ENCODE data around the gene LIPE. TPM values are rescaled to one million over a fixed set of nuclear protein-coding genes. Genes with fewer than 3 reads are reported as not detected.

The LIPE gene
- polyA plus RNA-seq, 1 donor (not counting 4 experiments of a cell fraction or from before 2014, with no cell fraction given): 6.1 TPM

GRCh38 chr19:42396381-42397262 is 30.6 kb downstream of the LIPE start:
- Histone ChIP-seq H2AFZ (ENCODE audit: control insufficient read depth, low read length) (peak overlapping the region; percentile 95), H3K27me3 (ENCODE audit: control insufficient read depth, extremely low read depth, insufficient read depth, low read length) (peaks cover 5% of the 10 kb centered on the region), H3K36me3 (ENCODE audit: control insufficient read depth in 2 of 2, extremely low read depth in 1 of 2, insufficient read depth in 2 of 2, low read length in 2 of 2) (no peaks in the 10 kb centered on the region), H3K27ac (ENCODE audit: control insufficient read depth, insufficient read depth, low read length) (peak overlapping the region; percentile 99), H3K4me1 (ENCODE audit: control insufficient read depth, extremely low read depth, insufficient read depth, low read length) (peaks cover 23% of the 10 kb centered on the region), H3K79me2 (ENCODE audit: control insufficient read depth, insufficient read depth, low read length) (peaks cover 9% of the 10 kb centered on the region), H3K9ac (ENCODE audit: control insufficient read depth, extremely low read depth, insufficient read depth, low read length) (peak overlapping the region; percentile 94), H3K9me3 (ENCODE audit: control insufficient read depth, low read depth, low read length) (no peaks in the 10 kb centered on the region), H3K4me3 (ENCODE audit: control insufficient read depth in 2 of 3, extremely low read depth in 1 of 3, insufficient read depth in 2 of 3, low read depth in 1 of 3, low read length in 3 of 3) (peak overlapping the region; percentile 58 to 84 (median 83)), H3K4me2 (ENCODE audit: control insufficient read depth, extremely low read depth, insufficient read depth, low read depth, low read length) (peak overlapping the region; percentile 99), H4K20me1 (ENCODE audit: control insufficient read depth, extremely low read depth, insufficient read depth, low read length) (no peaks in the 10 kb centered on the region), H3K9me1 (ENCODE audit: control insufficient read depth, extremely low read depth, insufficient read depth, low read length) (peaks cover 5% of the 10 kb centered on the region)
- TF ChIP-seq EZH2 (IDR thresholded peaks at IDR 0.05; ENCODE audit: low read length) (no peak), CTCF (optimal IDR thresholded peaks at IDR 0.05 in 1 of 3, IDR thresholded peaks at IDR 0.05 in 1 of 3, conservative IDR thresholded peaks at IDR 0.05 in 1 of 3; ENCODE audit: extremely low read depth in 1 of 3, insufficient read depth in 2 of 3, low read length in 3 of 3) (no peak)
- FAIRE-seq (peak; percentile 89), DNase-seq (ENCODE audit: low read depth, low spot score) (peak; percentile 96)
- dilution Hi-C loops (cut with MboI; ENCODE audit: extremely low pct_ligation_motif_present, low sequenced_read_pairs): no loop called here

- H3K9me3 ChIP-seq (ENCODE audit: control insufficient read depth, low read depth, low read length): no peaks in the 10 kb centered on the region
- no peak overlapping the region for H3K27ac ChIP-seq (ENCODE audit: control insufficient read depth, insufficient read depth, low read length)
- no peak for FAIRE-seq
- no peak overlapping the region for H3K4me2 ChIP-seq (ENCODE audit: control insufficient read depth, extremely low read depth, insufficient read depth, low read depth, low read length)
- no peaks in the 10 kb centered on the region for H4K20me1 ChIP-seq (ENCODE audit: control insufficient read depth, extremely low read depth, insufficient read depth, low read length)
- H3K27me3 ChIP-seq (ENCODE audit: control insufficient read depth, extremely low read depth, insufficient read depth, low read length): peaks cover 19% of the 10 kb centered on the region
- dilution Hi-C loops (cut with MboI; ENCODE audit: extremely low pct_ligation_motif_present, low sequenced_read_pairs): no loop called here
- no peak overlapping the region for H3K4me3 ChIP-seq (ENCODE audit: control insufficient read depth in 2 of 3, extremely low read depth in 1 of 3, insufficient read depth in 2 of 3, low read depth in 1 of 3, low read length in 3 of 3)
- peaks cover 22% of the 10 kb centered on the region for H3K4me1 ChIP-seq (ENCODE audit: control insufficient read depth, extremely low read depth, insufficient read depth, low read length)
- no peaks in the 10 kb centered on the region for H3K36me3 ChIP-seq (ENCODE audit: control insufficient read depth in 2 of 2, extremely low read depth in 1 of 2, insufficient read depth in 2 of 2, low read length in 2 of 2)
- no peak for DNase-seq (ENCODE audit: low read depth, low spot score)
- H2AFZ ChIP-seq (ENCODE audit: control insufficient read depth, low read length): no peak overlapping the region
- TF ChIP-seq EZH2 (IDR thresholded peaks at IDR 0.05; ENCODE audit: low read length): no peak
- no peak for TF ChIP-seq CTCF (optimal IDR thresholded peaks at IDR 0.05 in 1 of 3, IDR thresholded peaks at IDR 0.05 in 1 of 3, conservative IDR thresholded peaks at IDR 0.05 in 1 of 3; ENCODE audit: extremely low read depth in 1 of 3, insufficient read depth in 2 of 3, low read length in 3 of 3)
- H3K9ac ChIP-seq (ENCODE audit: control insufficient read depth, extremely low read depth, insufficient read depth, low read length): no peak overlapping the region
- peaks cover 5% of the 10 kb centered on the region for H3K9me1 ChIP-seq (ENCODE audit: control insufficient read depth, extremely low read depth, insufficient read depth, low read length)
- peaks cover 9% of the 10 kb centered on the region for H3K79me2 ChIP-seq (ENCODE audit: control insufficient read depth, insufficient read depth, low read length)
Measured at GRCh38 chr19:42394751-42395150, 32.4 kb downstream of the LIPE start.

All from keratinocyte (primary cell).